ENCODE measurements around the gene SLC47A1. TPM values are rescaled to one million over a fixed set of nuclear protein-coding genes. Genes with fewer than 3 reads are reported as not detected.
A peak's percentile ranks its signal among the peaks of the same experiment; 100 is the strongest.
"Not testable (repeated sequence)": the region's sequence is repeated elsewhere in the genome, so short reads cannot be mapped to it uniquely, and the experiment has no call there.

Gene SLC47A1
- polyA plus RNA-seq, 1 donor (not counting 4 experiments of a cell fraction or from before 2014, with no cell fraction given) = 0.07 TPM

GRCh38 chr17:19579192-19579761 lies 45.6 kb downstream of the SLC47A1 start:
- Histone ChIP-seq H3K4me2 (ENCODE audit: control insufficient read depth, extremely low read depth, insufficient read depth, low read depth, low read length) (no peak overlapping the region), H2AFZ (ENCODE audit: control insufficient read depth, low read length) (no peak overlapping the region), H3K9me3 (ENCODE audit: control insufficient read depth, low read depth, low read length) (no peaks in the 10 kb centered on the region), H4K20me1 (ENCODE audit: control insufficient read depth, extremely low read depth, insufficient read depth, low read length) (no peaks in the 10 kb centered on the region), H3K36me3 (ENCODE audit: control insufficient read depth in 2 of 2, extremely low read depth in 1 of 2, insufficient read depth in 2 of 2, low read length in 2 of 2) (no peaks in the 10 kb centered on the region), H3K4me1 (ENCODE audit: control insufficient read depth, extremely low read depth, insufficient read depth, low read length) (no peaks in the 10 kb centered on the region), H3K27me3 (ENCODE audit: control insufficient read depth, extremely low read depth, insufficient read depth, low read length) (peaks cover 39% of the 10 kb centered on the region), H3K9me1 (ENCODE audit: control insufficient read depth, extremely low read depth, insufficient read depth, low read length) (no peaks in the 10 kb centered on the region), H3K9ac (ENCODE audit: control insufficient read depth, extremely low read depth, insufficient read depth, low read length) (no peak overlapping the region), H3K4me3 (ENCODE audit: control insufficient read depth in 2 of 3, extremely low read depth in 1 of 3, insufficient read depth in 2 of 3, low read depth in 1 of 3, low read length in 3 of 3) (no peak overlapping the region), H3K27ac (ENCODE audit: control insufficient read depth, insufficient read depth, low read length) (no peak overlapping the region), H3K79me2 (ENCODE audit: control insufficient read depth, insufficient read depth, low read length) (no peaks in the 10 kb centered on the region)
- FAIRE-seq (no peak), DNase-seq (ENCODE audit: low read depth, low spot score) (no peak)
- dilution Hi-C loops (cut with MboI; ENCODE audit: extremely low pct_ligation_motif_present, low sequenced_read_pairs) = no loop called here
- TF ChIP-seq CTCF (optimal IDR thresholded peaks at IDR 0.05 in 1 of 3, IDR thresholded peaks at IDR 0.05 in 1 of 3, conservative IDR thresholded peaks at IDR 0.05 in 1 of 3; ENCODE audit: extremely low read depth in 1 of 3, insufficient read depth in 2 of 3, low read length in 3 of 3) = no peak
- TF ChIP-seq EZH2 (IDR thresholded peaks at IDR 0.05; ENCODE audit: low read length) = no peak

- FAIRE-seq = no peak
- no peak overlapping the region for H3K27ac ChIP-seq (ENCODE audit: control insufficient read depth, insufficient read depth, low read length)
- dilution Hi-C loops (cut with MboI; ENCODE audit: extremely low pct_ligation_motif_present, low sequenced_read_pairs) = no loop called here
Measured at GRCh38 chr17:19579867-19580565, 46.4 kb downstream of the SLC47A1 start.

GRCh38 chr17:19580566-19580920 lies 46.9 kb downstream of the SLC47A1 start:
- FAIRE-seq; H3K4me3 ChIP-seq (ENCODE audit: control insufficient read depth in 2 of 3, extremely low read depth in 1 of 3, insufficient read depth in 2 of 3, low read depth in 1 of 3, low read length in 3 of 3); H3K9me3 ChIP-seq (ENCODE audit: control insufficient read depth, low read depth, low read length); H4K20me1 ChIP-seq (ENCODE audit: control insufficient read depth, extremely low read depth, insufficient read depth, low read length); H3K9me1 ChIP-seq (ENCODE audit: control insufficient read depth, extremely low read depth, insufficient read depth, low read length); H3K79me2 ChIP-seq (ENCODE audit: control insufficient read depth, insufficient read depth, low read length); H3K4me2 ChIP-seq (ENCODE audit: control insufficient read depth, extremely low read depth, insufficient read depth, low read depth, low read length); H3K36me3 ChIP-seq (ENCODE audit: control insufficient read depth in 2 of 2, extremely low read depth in 1 of 2, insufficient read depth in 2 of 2, low read length in 2 of 2); DNase-seq (ENCODE audit: low read depth, low spot score); dilution Hi-C loops (cut with MboI; ENCODE audit: extremely low pct_ligation_motif_present, low sequenced_read_pairs); H2AFZ ChIP-seq (ENCODE audit: control insufficient read depth, low read length); H3K27ac ChIP-seq (ENCODE audit: control insufficient read depth, insufficient read depth, low read length); H3K9ac ChIP-seq (ENCODE audit: control insufficient read depth, extremely low read depth, insufficient read depth, low read length); H3K4me1 ChIP-seq (ENCODE audit: control insufficient read depth, extremely low read depth, insufficient read depth, low read length): not testable (repeated sequence)
- peaks cover 39% of the 10 kb centered on the region for H3K27me3 ChIP-seq (ENCODE audit: control insufficient read depth, extremely low read depth, insufficient read depth, low read length)

More at GRCh38 chr17:19579867-19580565, 46.4 kb downstream of the SLC47A1 start:
- H3K9me1 ChIP-seq (ENCODE audit: control insufficient read depth, extremely low read depth, insufficient read depth, low read length) = no peaks in the 10 kb centered on the region
- H3K27me3 ChIP-seq (ENCODE audit: control insufficient read depth, extremely low read depth, insufficient read depth, low read length) = peaks cover 39% of the 10 kb centered on the region
- H3K36me3 ChIP-seq (ENCODE audit: control insufficient read depth in 2 of 2, extremely low read depth in 1 of 2, insufficient read depth in 2 of 2, low read length in 2 of 2) = no peaks in the 10 kb centered on the region
- H3K4me1 ChIP-seq (ENCODE audit: control insufficient read depth, extremely low read depth, insufficient read depth, low read length) = no peaks in the 10 kb centered on the region
- H3K9ac ChIP-seq (ENCODE audit: control insufficient read depth, extremely low read depth, insufficient read depth, low read length) = no peak overlapping the region
- no peaks in the 10 kb centered on the region for H3K79me2 ChIP-seq (ENCODE audit: control insufficient read depth, insufficient read depth, low read length)
- TF ChIP-seq CTCF (optimal IDR thresholded peaks at IDR 0.05 in 1 of 3, IDR thresholded peaks at IDR 0.05 in 1 of 3, conservative IDR thresholded peaks at IDR 0.05 in 1 of 3; ENCODE audit: extremely low read depth in 1 of 3, insufficient read depth in 2 of 3, low read length in 3 of 3) = no peak
- peak; percentile 95 for TF ChIP-seq EZH2 (IDR thresholded peaks at IDR 0.05; ENCODE audit: low read length)
- H4K20me1 ChIP-seq (ENCODE audit: control insufficient read depth, extremely low read depth, insufficient read depth, low read length) = no peaks in the 10 kb centered on the region
- peak overlapping the region in 1 of 3 experiments; percentile 34 for H3K4me3 ChIP-seq (ENCODE audit: control insufficient read depth in 2 of 3, extremely low read depth in 1 of 3, insufficient read depth in 2 of 3, low read depth in 1 of 3, low read length in 3 of 3)
- no peaks in the 10 kb centered on the region for H3K9me3 ChIP-seq (ENCODE audit: control insufficient read depth, low read depth, low read length)
- H2AFZ ChIP-seq (ENCODE audit: control insufficient read depth, low read length) = no peak overlapping the region
- no peak for DNase-seq (ENCODE audit: low read depth, low spot score)
- H3K4me2 ChIP-seq (ENCODE audit: control insufficient read depth, extremely low read depth, insufficient read depth, low read depth, low read length) = peak overlapping the region; percentile 27
